WI38 (cell line): ENCODE measurements around the gene ARHGEF26.

Experiments used
- H3K4me3 ChIP-seq: 2 replicates; pipeline ENCODE4 v1.5.1; 2011; ENCODE audit warnings: low read depth, mild to moderate bottlenecking, control low read depth, low read length
- CTCF ChIP-seq: IDR thresholded peaks from 2 replicates; pipeline ENCODE4 v1.5.1; 2012; ENCODE audit warnings: low read depth, mild to moderate bottlenecking, control low read depth, low read length

The ARHGEF26 gene

DNA sequence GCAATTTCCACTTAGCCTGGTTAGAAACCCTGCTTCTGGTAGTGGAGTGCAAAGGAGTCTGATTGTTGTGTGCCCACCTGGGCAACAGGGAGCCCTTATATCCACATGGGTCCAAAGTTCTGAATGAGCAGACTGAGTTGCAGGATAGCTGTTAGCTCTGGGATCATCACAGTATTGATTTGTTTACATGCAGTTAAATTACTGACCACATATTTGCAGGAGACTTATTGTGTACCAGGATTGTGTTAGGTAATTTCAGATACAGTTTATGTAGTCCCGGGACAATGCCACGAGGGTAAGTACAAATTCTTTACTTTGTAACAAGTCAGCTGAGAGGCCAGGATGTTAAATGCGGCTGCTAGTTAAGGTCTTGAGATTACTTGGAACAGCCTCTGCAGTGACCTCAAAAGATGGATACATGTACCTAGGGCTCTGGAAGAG lies 18.8 kb downstream of the ARHGEF26 start:
- TF ChIP-seq CTCF: no peak
- H3K4me3 ChIP-seq: no peak overlapping the region

DNA sequence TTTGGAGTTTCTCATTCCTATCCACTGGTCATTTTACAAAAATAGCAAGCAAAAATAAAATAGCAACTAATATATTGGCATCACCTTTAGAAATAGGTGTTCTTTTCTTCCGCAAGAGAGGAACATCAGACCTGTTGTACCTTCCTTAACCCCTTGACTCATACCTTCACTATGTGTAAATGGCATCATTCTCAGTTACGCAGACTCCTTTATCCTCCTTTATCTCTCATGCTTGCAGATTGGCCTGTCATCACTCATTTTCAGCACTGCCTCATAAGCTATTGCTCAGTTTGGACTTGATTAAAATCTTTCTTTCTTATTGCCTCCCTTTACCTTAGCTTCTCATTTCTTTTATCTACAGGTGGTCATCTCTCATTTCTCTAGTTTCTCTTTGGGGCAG lies 21.4 kb downstream of the ARHGEF26 start:
- TF ChIP-seq CTCF: no peak
- no peak overlapping the region for H3K4me3 ChIP-seq

- no peak for TF ChIP-seq CTCF
- H3K4me3 ChIP-seq: no peak overlapping the region
Measured at GRCh38 chr3:154143873-154144272, 22.7 kb downstream of the ARHGEF26 start.

- H3K4me3 ChIP-seq: no peak overlapping the region
- TF ChIP-seq CTCF: no peak
Measured at GRCh38 chr3:154144825-154145465, 23.8 kb downstream of the ARHGEF26 start.

DNA sequence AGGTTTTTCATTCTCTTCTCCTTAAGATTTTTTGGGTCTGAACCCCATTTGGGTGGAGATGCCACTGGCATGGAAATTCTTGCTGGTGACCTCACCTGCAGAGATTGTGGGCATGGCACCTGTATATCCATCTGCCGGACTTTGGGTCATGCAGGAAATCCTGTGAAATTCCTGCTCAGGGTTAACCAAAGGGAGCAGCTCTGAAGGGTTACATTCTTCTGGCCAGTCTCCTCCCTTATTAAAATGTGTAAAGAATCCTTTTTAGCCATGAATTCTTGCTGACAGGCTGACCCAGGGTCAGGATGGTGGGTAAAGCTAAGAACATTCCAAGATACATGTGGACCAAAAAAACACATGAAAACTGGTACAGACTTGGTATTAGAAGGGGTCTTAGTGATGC lies 27.4 kb downstream of the ARHGEF26 start:
- no peak for TF ChIP-seq CTCF
- H3K4me3 ChIP-seq: no peak overlapping the region

GRCh38 chr3:154149286-154149685 lies 28.1 kb downstream of the ARHGEF26 start:
- no peak for TF ChIP-seq CTCF
- H3K4me3 ChIP-seq: no peak overlapping the region

GRCh38 chr3:154151969-154152368 lies 30.8 kb downstream of the ARHGEF26 start:
- H3K4me3 ChIP-seq: no peak overlapping the region
- TF ChIP-seq CTCF: no peak
